Activated gamma-delta T cell treated with Interleukin-2 at 50 U/mL for 16 hours (primary cell): ENCODE data around the gene CNOT4.
"Not testable (repeated sequence)": the region's sequence is repeated elsewhere in the genome, so short reads cannot be mapped to it uniquely, and the experiment has no call there.

ENCODE experiments used
- DNase-seq: peaks from one replicate; pipeline ENCODE4 v3.0.0-alpha.2; 2020

CNOT4 gene

DNA sequence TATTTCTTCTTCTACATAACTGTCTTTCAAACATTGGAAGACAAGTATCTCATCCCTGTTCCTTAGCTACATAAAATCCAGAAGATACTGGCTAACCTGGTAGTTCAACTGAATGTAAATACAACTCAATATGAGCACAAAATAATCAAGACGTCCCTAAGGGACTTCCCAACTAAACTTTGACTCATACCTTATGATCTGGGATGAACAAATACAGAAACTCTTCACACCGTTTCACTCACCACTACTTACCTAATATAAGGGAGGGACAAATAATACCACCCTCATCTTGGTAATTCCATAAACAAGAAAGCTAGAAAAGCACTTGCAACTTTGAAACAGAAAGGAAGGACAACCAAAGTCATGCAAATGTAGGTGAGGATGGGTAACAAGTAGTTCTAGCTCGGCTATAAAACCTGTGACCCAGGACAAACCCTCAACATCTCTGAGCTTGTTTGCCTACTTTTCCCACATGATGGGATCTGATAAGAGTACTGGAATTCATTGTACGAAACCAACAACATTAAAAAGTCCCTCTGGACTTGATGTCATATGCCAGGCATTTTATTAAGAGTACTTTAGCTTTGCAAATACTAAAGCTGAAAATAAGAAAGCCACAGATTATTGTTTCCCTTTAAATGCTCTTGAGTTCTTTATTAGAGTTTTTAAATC is 154.4 kb downstream of the CNOT4 start:
- DNase-seq = no peak

DNA sequence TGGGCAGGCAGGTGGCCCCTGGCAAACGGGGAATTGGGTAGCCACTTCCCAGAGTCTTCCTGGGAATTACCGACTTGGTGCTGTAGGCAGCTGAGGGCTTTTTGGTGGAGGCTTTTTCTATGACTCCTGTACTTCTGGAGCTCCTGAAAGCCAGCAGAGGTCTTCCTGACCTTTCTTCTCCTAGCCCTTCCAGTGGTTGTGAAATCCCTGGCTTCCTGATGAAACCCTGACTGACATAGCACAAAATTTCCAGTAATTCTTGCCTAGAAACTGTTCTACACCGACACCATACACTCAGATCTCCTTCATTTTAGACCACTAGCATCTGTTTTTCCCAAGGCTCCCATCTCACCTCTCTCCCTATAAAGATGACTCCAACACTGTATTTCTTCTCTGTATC is 156.1 kb downstream of the CNOT4 start:
- no peak for DNase-seq

- no peak for DNase-seq
These were observed 157.6 kb downstream of the CNOT4 start for GRCh38 chr7:135352285-135352684.

DNA sequence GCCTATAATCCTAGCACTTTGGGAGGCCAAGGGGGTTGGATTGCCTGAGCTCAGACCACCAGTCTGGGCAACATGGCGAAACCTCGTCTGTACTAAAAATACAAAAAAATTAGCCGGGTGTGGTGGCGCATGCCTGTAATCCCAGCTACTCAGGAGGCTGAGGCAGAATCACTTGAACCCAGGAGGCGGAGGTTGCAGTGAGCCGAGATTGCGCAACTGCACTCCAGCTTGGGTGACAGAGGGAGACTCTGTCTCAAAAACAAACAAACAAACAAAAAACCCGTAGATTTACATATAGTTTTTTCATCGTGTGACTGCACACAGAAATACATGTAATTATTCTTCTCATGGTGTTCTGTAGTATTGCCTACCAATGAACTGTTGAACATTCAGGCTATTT is 158.8 kb downstream of the CNOT4 start:
- DNase-seq = not testable (repeated sequence)

GRCh38 chr7:135349746-135350145 is 160.2 kb downstream of the CNOT4 start:
- no peak for DNase-seq

DNA sequence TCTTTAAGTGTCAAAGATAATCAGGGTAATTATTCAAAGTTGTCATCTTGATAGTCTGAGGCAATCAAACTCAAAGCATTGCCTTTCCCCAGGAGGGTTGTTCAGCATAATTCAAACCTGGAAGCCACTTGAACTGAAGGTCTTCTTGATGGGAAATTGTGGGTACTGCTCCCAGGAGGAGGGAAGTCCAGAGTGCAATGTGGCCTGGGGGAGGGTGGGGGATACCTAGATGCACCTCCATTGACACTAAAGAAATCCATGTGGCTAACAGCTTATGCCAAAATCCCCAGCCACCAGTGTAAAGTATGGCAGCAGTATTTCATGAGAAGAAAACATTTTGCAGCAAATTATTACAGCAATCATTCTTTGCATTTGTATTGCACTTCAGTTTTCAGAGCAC is 161.4 kb downstream of the CNOT4 start:
- no peak for DNase-seq

- no peak for DNase-seq
These were observed 166.5 kb downstream of the CNOT4 start for GRCh38 chr7:135343361-135343760.

GRCh38 chr7:135342887-135343286 is 167.0 kb downstream of the CNOT4 start:
- no peak for DNase-seq

GRCh38 chr7:135341049-135341448 is 168.9 kb downstream of the CNOT4 start:
- no peak for DNase-seq

DNA sequence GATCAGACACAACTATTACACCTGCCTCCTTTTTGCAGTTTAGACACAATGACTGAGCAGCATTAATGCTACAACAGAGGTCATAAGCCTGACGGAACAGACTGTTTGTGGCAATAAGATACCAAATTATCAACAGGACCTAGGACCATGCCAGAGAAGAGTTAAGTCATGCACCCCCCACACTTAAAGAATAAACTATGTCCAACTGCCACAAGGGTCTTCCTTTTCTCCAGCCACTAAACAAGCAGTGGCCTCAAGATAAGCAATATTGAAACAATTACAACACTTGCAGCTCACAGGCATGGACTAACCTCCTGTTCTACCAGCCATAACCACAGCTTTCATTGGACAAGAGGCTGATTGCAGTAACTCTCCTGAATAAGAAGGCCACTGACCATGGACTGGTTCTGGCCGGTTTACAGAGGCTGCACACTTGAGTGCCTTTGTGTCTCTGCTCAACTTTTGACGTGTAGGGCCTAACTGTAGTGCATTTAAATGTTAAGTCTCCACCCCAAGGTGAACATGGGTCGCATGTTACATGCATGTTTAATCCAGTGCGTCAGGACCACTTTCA is 171.8 kb downstream of the CNOT4 start:
- DNase-seq = no peak

GRCh38 chr7:135337506-135337905 is 172.4 kb downstream of the CNOT4 start:
- no peak for DNase-seq

GRCh38 chr7:135335628-135336139 is 174.2 kb downstream of the CNOT4 start:
- DNase-seq = peak; percentile 19

DNA sequence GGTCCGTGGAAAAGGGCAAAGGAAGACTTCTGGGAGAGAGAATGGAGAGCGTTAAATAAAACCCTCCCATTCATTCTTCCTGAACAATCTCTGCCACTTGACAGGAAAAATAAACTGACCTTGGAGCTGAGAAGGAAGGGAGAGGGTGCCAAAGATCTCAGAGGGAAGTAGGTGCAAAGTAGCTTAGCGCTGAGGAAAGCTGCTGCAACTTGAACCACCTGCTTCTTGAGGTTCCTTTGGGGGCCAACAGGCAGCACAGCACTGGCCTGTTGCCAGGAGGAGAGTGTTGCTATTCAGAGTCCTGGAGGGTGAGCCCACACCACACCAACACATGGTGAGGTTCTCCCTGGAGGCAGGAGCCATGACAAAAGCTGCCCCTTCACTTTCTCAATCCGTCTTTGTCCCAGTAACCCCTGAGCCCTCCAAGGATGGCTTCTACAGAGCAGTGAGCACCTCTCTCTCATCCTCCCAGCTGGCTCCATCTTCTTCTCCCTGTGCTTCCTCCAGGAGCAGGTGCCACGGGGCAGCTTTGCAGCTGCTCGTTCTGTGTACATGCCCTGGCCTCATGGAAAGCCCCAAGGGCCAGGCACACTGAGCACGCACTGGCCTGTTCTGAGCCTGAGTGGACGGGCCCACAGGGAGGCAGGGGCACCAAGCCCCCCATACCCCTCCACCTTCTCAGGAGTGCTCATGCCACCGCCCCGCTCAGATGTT is 174.9 kb downstream of the CNOT4 start:
- no peak for DNase-seq

- no peak for DNase-seq
These were observed 176.0 kb downstream of the CNOT4 start for GRCh38 chr7:135333946-135334345.

DNA sequence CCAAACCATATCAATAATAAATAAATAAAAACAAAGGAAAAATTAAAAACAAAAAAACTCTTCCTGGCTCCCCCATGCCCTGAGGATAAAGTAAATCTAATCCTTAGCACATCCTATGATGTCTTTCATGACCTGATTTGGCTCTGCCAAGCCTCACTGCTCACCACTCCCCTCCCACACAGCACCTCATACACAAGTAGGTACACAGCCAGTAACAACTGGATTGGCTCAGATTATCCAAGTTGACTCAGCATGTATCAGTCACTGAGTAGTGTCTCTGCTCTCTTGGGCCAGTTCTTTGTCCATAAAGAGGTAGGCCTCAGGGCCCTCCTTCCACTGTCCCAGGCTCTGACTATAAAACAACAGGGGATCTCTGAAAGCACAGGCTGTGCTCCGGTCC is 176.7 kb downstream of the CNOT4 start:
- DNase-seq = no peak

GRCh38 chr7:135330088-135330487 is 179.8 kb downstream of the CNOT4 start:
- no peak for DNase-seq

- DNase-seq = no peak
These were observed 181.4 kb downstream of the CNOT4 start for GRCh38 chr7:135328526-135328925.

DNA sequence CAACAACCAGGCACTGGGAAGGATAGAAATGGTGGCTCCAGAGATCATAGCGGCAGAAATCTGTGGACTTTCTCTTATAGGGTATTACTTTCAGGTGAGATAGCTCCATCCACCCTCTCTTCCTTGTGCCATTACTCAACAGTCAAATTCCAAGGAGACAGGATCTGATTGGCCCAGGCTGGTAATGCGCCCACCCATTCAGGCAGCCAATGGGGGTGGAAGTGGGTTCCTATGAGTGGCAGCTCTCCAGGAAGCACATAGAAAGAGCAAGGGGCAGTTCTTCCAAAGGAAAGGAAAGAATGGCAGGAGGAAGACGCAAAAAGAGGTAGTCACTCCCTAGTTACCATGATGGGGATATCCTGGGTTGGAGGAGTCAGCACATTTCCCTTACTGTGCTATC is 181.8 kb downstream of the CNOT4 start:
- DNase-seq = no peak

DNA sequence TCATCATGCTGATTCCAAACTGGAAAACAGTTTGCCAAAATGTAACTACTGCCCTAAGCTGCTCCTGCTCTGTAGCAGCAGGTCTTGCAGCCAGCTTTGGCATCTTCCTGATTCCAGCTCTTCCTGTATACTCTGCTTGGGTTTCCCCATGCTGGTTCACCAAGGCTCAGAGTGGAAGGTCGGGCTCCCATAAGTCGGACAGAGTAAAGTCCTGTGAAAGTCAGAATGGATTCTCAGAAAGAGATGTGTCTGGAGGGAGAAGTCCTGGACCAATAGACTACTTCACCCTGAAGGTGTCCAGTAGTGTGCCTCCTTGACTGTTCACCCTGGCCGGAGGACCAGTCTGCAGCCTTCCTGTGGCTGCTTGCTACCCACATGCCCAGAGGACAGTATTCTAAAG is 182.4 kb downstream of the CNOT4 start:
- no peak for DNase-seq

DNA sequence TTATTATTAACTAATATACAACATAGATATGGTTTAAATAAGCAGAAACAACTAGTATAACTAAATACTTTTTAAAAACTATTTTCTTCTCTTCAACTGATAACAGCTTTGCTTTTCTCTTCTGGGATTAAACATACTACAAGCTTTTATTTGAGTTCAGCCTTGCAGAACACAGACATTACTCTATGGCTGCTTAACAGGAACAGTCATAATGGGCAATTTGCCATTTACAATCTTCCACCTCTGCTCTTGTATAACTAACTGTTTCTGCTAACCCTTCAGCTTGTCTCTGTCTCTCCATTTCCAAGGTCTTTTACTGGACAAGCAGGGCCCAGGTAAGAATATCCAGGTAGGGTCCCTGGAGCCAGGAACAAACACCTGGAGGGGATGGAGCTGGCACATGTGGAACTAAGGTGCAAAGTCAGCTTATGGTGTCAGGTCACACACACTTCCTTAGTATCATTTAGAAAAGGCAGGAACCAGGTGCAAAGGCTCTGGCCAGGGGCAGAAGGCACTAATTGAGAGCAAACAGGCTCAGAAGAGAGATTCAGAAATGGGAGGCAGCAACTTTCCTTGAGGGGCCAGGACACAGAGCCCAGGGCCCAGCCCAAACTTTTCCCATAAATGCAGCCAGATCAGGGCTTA is 183.1 kb downstream of the CNOT4 start:
- DNase-seq = no peak

DNA sequence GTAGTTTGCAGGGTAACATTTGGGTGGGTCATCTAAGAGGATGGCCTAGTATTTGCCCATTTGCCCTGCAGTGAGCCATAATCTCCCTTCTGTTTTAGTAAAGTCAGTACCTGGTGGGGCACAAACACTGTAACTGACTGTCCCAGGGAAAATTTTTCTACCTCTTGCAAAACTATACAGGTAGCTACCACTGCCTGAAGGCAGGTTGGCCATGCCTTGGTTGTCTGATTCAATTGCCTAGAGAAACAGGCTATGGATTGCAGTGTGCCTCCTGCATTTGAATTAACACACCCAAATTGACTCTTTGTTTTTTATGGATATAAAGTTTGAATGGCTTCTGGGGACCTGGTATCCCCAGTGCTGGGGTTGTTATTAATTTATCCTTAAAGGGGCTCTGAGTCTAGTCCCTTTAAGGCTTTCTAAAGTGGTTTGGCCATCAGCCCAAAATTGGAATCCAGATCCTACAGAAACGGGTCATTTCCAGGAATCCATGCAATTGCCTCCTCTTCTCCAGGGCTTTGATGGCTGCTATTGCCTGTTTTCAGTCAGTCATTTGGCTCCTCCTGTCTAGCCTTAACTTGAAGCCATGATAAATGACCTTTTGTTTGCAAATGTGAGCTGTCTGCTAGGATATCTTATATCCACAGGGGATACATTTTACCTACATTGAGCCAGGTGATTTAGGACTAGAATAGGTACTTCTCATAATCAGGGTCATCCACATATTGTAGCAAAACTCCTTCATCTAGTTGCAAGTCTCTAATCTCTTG is 187.1 kb downstream of the CNOT4 start:
- DNase-seq = no peak

- DNase-seq = no peak
These were observed 188.3 kb downstream of the CNOT4 start for GRCh38 chr7:135321556-135321955.

DNA sequence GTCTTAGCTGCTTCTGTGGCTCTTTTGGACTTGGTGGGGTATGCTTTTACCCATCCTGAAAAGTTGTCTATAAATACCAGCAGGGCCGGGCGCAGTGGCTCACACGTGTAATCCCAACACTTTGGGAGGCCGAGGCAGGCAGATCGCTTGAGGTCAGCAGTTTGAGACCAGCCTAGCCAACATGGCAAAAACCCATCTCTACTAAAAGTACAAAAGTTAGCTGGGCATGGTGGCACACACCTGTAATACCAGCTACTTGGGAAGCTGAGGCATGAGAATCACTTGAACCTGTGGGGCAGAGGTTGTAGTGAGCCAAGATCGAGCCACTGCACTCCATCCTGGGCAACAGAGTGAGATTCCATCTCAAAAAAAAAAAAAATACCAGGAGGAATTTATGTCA is 188.9 kb downstream of the CNOT4 start:
- not testable (repeated sequence) for DNase-seq
